ENCODE measurements around the gene ZBTB38. TPM values are rescaled to one million over a fixed set of nuclear protein-coding genes. Genes with fewer than 3 reads are reported as not detected.

The ZBTB38 gene
- total RNA-seq, 1 donor: 267 TPM

DNA sequence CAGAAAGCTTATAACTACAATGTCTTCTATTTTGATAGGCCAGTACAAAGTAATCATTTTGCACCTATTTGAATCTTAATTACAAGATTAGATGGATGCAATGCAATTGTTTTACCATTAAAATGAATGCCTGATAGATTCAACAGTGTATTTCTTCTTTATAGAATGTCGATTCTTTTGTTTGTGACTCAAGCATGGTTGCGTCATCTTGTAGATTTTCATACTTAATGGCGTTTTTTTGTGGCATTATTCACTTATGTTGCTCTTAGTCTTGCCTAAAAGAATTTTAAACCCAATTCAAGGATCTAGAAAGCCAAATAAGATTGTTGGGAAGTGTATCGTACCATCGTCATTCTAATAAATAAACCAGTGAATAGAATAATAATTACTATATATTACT is 21.4 kb downstream of the ZBTB38 start:
- TF ChIP-seq, protein P1, sequence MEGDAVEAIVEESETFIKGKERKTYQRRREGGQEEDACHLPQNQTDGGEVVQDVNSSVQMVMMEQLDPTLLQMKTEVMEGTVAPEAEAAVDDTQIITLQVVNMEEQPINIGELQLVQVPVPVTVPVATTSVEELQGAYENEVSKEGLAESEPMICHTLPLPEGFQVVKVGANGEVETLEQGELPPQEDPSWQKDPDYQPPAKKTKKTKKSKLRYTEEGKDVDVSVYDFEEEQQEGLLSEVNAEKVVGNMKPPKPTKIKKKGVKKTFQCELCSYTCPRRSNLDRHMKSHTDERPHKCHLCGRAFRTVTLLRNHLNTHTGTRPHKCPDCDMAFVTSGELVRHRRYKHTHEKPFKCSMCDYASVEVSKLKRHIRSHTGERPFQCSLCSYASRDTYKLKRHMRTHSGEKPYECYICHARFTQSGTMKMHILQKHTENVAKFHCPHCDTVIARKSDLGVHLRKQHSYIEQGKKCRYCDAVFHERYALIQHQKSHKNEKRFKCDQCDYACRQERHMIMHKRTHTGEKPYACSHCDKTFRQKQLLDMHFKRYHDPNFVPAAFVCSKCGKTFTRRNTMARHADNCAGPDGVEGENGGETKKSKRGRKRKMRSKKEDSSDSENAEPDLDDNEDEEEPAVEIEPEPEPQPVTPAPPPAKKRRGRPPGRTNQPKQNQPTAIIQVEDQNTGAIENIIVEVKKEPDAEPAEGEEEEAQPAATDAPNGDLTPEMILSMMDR (IDR thresholded peaks at IDR 0.05; ENCODE audit: insufficient read depth, low read length): no peak
- no peak overlapping the region for H3K4me3 ChIP-seq (ENCODE audit: low read depth, low read length)
- peak; percentile 63 for DNase-seq (ENCODE audit: low read depth)

DNA sequence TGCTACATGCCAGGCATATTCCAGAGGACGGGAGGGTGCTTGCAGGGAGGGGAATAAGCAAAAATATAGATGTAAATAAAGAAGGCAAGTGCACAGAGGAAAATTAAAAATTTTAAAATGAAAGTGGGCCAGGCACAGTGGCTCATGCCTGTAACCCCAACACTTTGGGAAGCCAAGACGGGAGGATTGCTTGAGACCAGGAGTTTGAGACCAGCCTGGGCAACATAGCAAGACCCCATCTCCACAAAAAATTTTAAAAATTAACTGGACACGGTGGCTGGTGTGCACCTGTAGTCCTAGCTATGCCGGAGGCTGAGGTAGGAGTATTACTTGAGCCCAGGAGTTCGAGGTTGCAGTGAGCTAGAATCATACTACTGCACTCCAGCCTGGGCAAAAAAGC is 22.4 kb downstream of the ZBTB38 start:
- TF ChIP-seq, protein P1 (IDR thresholded peaks at IDR 0.05; ENCODE audit: insufficient read depth, low read length): no peak
- no peak for DNase-seq (ENCODE audit: low read depth)
- no peak overlapping the region for H3K4me3 ChIP-seq (ENCODE audit: low read depth, low read length)

DNA sequence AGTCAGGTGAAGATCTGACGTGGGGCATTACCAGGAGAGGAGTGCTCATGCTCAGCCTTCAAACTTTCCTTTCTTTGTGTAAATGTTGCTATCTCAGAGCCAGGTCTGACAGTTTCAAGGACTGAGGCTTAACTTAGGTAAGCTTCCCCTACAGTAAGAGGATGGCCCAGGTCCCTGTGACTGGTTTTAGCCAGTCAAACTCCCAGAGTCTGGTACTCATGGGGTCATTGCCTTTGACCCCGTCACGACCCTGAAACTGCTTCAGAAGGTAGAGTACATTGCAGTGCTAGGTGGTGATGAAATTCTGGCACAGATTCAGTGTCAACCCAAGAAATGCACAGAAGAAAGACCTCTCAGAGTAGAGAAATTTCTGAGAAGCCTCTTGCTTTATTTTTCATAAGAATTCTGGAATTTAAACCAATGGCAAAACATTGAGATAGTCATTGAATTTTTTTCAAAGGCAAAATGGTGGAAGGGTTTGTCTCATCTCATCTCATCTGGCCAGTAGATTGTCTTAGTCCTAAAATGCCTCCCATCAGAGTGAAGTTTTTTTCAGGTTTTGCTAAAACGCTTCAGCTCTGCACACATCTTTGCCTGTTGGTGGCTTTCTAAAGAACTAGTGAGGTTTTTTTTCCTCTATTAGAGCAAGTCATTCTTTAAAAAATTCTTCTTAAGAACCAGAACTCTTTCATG is 23.1 kb downstream of the ZBTB38 start:
- peak; percentile 41 for DNase-seq (ENCODE audit: low read depth)
- H3K4me3 ChIP-seq (ENCODE audit: low read depth, low read length): no peak overlapping the region
- TF ChIP-seq, protein P1 (IDR thresholded peaks at IDR 0.05; ENCODE audit: insufficient read depth, low read length): no peak

DNA sequence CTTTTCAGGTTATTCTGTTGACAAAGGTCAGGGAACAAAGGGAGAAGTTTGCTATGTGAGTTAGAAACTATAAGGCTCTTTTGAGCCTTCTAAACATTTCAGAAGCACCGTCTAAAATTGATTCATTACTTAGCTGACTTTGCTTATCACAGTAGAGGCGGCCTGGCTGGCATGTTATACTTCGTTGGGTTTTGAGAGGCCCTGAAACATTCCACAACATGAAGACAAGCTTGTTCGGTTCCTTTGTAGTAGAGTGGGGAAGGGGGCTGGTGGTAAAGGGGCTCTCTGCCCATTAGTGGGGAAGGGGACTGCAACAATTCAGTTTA is 23.6 kb downstream of the ZBTB38 start:
- no peak overlapping the region for H3K4me3 ChIP-seq (ENCODE audit: low read depth, low read length)
- TF ChIP-seq, protein P1 (IDR thresholded peaks at IDR 0.05; ENCODE audit: insufficient read depth, low read length): no peak
- DNase-seq (ENCODE audit: low read depth): peak; percentile 20

DNA sequence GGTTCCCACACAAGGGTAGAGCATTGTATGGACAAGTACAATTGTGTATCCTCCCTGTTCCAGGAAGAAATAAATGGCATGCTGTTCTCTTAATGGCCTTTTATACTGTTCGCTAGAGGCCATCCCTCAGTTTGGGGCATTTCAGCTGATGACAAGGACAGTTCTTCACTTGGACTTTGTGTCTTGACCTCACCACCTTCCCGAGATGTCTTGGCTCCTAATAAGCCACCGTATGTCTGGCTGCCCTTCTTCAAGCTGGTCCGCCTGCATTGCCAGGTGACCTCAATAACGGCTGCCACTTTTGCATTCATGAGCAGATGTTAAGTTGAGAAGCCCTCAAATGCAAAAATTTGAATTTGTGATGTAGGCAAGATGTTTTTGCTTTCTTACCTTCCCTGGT is 24.1 kb downstream of the ZBTB38 start:
- H3K4me3 ChIP-seq (ENCODE audit: low read depth, low read length): no peak overlapping the region
- TF ChIP-seq, protein P1 (IDR thresholded peaks at IDR 0.05; ENCODE audit: insufficient read depth, low read length): no peak
- DNase-seq (ENCODE audit: low read depth): no peak

DNA sequence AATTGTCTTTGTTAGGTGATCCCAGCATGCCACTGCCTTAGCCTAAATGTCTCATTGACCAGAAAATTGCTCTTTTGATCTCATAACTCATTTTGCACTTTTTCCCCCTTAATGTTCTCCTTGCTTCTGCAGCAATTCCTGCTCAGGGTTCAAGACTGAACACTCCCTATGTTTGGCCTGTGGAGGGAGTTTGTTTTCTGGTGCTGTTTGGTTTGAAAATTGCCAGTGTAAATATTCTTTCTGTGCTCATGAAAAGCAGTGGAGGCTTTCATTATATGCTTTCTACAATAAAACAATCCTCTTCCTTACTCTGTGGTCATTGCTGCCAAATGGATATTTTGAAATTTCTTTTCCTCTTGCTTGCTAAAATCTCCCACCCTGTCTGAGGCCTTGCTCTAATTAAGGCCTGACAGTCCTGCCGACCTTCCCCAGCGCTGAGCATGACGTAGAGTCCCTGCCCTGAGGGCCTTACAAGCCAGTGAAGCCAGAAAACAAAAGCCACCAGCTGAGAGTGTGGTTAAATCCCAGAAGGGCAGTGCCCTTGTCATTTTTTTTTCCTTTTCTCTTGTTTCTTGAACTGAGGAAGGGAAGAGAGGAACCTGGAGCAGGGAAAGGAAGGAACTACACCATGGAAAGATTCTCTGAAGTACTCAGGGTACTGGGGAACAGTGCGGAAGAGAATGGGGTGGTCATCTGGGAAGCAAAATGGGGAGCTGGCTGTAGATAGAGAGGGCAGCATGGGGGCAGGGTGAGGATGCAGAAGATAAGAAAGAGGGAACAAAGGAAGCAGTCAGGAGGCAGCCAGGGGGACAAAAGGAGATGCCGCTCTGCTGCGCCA is 24.8 kb downstream of the ZBTB38 start:
- TF ChIP-seq, protein P1 (IDR thresholded peaks at IDR 0.05; ENCODE audit: insufficient read depth, low read length): no peak

More for the DNA sequence above, 24.8 kb downstream of the ZBTB38 start:
- DNase-seq (ENCODE audit: low read depth): peak; percentile 68
- no peak overlapping the region for H3K4me3 ChIP-seq (ENCODE audit: low read depth, low read length)
